Measurements from ENCODE around the gene ERFE.
A peak's percentile ranks its signal among the peaks of the same experiment; 100 is the strongest.

ERFE gene

DNA sequence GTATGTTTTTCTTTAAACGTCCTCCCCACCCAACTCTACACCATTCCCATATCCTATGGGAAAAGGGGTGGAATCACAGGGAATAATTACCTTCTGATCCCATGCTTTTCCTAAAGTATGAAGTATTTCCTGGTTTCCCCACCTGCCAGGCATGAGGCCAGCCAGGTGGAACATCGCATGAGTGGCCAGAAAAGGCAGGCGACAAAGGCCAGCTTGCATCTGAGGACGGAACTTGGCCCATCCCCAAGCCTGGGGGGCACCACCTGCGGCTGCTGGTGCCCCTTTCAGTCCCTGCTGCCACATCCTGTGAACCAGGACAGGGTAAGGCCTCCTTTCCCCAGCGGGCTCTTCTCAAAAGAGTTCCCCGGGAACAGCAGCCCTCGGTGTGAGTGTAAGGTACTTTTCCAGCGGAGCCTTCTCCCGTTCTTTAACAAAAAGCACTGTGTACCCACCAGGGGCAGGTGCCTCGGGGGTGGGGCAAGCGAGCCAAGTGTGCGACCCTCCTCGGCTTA lies 1.2 kb upstream of the ERFE start:
- DNase-seq = no peak

DNA sequence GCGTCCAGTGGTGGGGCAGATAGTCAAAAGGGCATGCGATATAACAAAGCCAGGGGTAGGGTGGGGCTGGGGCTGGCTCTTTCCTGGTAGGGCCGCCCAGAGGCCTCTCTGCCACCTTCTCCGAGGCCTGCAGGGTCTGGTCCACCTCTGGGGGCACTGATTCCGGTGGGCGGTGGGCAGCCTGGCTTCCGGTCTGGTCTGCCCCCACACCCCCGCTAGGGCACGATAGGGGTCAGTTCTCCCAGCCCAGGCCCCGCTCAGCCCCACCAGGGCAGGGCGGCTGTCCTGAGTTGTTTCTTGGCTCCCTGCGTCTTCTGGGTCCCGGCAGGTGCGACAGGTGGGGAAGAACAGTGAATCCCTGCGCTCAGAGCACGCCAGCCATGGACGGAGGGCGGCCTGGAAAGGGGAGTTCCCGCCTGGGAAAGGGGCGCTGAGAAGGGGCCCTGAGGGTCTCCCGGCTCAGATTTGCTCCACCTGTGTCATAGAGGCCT lies 707 bp upstream of the ERFE start:
- DNase-seq = no peak

DNA sequence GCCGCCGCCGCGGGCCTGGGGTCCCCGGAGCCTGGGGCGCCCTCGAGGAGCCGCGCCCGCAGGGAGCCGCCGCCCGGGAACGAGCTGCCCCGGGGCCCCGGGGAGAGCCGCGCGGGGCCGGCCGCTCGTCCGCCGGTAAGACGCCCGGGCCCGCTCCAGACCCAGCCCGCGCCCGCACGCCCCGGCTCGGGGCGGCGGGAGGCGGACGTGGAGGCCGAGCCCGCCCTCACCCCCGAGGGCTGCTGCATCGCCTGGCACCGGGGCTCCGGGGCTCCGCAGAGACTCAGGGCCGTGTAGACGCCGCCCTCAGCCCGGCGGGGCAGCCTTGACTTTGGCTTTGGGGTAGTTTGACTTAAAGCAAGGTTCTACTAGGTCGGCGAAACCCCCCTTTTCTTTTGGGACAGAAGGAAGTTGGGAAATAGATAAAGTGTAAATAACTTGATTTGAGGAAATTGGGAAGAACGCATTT lies 335 bp downstream of the ERFE start:
- peak; percentile 31 for DNase-seq

DNA sequence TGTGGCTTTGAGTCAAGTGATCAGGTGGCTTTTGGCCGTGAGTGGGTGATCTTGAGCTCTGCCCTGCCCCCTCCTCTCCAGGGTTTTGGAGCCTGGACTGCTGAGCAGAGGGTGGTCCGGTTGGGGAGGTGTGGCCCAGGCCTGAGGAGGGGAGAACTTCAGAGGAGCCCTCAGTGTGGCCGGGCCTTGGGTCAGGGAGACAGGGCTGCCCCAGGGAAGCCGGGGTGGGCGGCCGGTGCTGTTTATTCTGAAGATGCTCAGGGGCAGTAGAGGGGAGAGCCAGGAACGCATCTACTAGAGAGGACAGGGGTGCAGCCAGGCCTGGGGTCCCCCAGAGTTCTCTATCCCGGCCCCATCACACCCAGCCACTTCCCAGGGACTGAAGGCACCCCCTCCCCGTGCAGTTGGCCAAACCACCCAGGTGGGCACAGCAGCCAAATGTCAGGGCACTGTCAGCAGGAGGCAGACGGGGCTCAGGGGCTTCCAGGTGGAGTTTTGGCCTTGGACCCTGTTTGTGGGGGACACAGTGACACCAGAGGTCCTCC lies 963 bp downstream of the ERFE start:
- no peak for DNase-seq

DNA sequence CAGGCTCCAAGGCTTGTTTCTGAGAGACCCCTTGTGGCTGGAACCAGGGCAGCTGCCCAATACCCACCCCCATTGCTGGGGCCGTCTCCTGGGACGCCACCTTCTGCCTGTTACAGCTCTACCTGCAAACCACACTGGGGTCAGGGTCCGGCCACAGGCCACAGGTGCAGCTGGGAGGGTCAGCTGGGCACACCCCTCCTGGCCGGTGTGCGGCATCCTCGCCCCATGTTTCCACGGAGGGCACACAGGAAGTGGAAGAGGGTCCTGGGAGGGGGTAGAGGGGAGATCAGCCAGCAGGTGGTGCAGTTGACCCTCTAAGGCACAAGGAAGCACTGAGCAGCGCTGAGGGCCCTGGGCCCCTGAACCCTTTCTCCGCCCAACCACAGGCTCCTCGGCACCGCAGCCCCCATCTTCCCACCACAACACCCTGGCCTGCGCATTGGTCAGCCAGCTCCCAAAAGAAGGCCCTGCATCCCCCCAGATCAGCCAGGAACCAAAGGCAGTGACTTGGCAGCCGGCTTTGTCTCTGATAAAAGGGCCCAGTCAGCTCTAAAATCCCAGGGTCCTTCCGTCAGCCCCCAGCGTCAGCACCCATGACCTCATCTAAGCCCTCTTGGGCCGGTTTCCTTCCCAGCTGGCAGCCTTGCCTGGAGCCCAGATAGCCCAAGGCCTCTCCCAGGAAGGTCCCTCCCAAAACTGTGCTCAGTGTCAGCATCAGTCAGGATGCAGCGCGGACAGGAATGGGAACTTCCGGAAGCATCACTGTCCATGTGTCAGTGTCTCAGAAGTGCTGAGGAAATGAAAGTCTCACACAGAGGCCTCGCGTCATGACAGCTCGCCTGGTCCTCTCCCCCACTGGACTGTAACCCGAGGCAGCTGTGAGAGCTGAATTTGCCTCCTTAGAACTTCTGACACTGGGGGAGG lies 1.7 kb downstream of the ERFE start:
- no peak for DNase-seq

DNA sequence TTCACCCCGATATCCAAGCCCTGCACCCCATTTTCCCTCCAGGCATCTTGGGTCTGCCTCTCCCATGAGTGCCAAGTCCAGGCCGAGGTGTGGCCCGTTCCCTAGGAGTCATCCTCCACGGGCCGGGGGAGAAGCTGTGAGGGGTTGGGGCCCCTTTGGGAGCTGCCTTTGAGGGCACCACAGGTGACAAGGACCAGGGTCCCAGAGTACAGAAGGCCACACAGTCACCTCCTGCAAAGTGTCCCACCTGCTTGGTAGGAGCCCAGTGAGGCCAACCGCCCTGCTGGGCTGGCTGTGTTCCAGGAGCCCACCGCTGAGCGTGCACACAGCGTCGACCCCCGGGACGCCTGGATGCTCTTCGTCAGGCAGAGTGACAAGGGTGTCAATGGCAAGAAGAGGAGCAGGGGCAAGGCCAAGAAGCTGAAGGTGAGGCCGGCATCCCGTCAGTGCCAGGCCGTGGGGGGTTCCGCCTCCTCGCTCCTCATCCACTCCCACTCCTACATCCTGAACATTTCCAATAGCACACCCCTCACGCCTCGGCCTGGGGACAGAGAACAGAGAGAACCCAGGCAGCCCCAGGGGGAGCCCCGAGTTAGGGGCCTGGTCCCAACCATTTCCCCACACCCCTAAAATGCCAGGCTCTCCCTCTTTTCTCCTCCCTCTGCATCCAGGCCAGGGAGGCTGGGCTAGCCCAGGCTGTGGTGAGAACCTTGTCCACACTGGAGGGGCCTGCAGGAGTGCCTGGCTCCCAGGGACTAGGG lies 2.7 kb downstream of the ERFE start:
- DNase-seq = no peak

DNA sequence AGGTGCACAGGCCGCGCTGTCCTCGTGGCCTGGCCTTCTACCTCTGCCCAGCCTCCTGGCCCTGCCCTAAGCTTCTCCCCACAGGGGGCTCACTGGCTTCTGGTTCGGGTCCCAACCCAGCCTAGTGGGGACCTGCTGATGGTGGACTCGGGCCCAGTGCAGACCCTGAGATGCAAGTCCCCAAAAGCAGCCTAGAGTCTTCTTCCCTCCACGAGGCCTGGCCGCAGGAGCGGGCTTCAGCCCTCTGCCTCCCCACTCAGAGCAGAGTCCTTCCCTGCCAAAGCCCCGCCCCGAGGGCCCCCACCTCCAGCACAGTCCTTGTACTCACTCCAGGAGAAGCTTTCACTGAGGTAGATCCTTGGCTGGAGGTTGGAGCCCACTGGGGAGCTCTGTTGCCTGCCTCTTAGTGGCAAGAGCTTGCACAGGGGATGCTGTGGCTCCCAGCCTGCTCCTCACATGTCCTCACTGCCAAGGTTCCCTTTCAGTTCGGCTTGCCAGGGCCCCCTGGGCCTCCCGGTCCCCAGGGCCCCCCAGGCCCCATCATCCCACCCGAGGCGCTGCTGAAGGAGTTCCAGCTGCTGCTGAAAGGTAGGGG lies 3.6 kb downstream of the ERFE start:
- DNase-seq = no peak

DNA sequence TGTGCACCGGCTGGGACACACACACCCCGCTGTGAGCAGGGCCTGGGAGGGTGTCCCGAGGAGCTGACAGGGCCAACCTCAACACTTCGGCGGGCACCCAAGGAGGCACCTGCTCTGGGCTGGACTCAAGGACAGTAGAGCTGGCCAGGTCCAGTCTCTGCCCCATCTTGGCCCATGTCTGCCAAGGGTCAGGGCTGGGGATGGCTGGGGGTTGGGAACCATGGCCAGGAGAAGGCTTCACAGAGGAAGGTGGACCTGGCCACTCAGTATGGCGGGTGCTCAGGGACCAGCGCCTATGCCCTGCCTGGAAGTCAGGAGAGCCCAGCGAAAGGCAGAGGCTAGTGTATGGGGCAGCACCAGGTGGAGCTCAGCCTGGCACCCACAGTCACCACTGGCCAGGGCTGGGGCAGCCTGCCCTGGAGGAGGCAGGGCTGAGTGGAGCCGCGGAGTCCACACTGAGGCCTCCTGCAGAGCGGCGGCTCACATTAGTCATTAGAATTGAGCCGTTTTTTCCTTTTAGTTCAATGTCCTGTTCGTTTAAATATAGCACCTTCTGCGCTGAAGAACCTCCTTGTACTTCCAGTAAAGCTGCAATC lies 4.2 kb downstream of the ERFE start:
- DNase-seq = no peak

DNA sequence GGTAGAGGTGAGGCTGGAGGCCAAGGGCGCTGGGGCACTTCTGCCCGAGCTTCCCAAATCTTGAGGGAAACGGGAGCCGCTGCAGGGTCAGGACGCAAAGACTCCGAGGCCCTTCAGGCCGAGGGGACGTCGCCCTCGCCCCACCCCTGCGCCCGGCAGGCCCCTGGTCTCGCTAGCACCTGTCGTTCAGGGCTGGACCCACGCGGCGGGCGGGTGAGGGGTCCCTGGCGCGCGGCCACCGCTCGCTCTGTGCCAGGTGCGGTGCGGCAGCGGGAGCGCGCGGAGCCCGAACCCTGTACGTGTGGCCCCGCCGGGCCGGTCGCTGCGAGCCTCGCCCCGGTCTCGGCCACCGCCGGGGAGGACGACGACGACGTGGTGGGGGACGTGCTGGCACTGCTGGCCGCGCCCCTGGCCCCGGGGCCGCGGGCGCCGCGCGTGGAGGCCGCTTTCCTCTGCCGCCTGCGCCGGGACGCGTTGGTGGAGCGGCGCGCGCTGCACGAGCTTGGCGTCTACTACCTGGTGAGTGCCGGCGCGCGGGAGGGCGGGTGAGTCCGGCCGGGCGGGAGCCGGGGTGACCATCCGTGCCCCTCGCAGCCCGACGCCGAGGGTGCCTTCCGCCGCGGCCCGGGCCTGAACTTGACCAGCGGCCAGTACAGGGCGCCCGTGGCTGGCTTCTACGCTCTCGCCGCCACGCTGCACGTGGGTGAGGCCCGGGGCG lies 4.9 kb downstream of the ERFE start:
- DNase-seq = no peak

DNA sequence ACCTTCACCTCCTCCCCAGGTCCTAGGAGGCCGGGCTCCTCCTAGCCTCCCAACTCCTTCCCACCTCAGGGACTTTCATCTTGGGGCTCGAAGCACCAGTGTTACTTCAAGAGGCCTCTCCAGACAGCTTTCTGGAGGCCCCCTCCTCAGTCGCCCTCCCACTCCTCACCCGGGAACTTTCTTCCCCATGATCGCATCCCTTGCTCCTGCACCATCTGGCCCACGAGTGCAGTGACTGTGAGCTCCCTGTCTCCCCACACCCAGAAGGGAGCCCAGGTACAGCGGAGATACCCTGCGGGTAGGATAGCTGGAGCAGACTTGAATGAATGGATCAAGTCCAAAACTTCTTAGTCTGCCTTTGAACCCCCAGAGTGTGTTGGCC lies 6.1 kb downstream of the ERFE start:
- no peak for DNase-seq

DNA sequence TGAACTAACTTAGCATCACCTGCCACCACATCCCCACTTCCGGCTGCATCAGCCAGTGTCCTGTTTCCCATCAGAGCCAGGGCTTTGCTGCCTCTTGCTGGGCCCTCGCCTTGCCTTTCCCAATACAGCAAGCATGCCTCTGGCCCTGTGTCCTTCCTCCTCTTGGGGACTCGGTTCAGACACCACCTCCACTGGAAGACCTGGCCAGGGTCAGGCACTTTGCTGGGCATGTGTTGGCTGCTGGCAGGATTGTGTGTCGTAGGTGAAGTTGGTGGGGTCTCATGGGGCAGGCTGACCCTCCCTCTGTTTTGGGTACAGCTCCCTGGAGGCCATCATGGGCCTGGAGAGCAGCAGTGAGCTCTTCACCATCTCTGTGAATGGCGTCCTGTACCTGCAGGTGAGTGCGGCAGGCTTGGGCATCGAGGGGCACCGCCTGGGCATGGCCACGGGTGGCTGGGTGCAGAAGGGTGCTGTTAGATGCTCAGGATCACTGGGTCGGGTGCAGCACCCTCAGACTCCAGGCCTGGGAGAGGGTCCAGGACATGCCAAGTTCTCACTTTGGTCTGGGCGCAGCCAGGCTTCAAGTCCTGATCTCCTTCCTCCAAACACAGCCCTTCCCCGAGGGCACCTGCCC lies 6.6 kb downstream of the ERFE start:
- no peak for DNase-seq

DNA sequence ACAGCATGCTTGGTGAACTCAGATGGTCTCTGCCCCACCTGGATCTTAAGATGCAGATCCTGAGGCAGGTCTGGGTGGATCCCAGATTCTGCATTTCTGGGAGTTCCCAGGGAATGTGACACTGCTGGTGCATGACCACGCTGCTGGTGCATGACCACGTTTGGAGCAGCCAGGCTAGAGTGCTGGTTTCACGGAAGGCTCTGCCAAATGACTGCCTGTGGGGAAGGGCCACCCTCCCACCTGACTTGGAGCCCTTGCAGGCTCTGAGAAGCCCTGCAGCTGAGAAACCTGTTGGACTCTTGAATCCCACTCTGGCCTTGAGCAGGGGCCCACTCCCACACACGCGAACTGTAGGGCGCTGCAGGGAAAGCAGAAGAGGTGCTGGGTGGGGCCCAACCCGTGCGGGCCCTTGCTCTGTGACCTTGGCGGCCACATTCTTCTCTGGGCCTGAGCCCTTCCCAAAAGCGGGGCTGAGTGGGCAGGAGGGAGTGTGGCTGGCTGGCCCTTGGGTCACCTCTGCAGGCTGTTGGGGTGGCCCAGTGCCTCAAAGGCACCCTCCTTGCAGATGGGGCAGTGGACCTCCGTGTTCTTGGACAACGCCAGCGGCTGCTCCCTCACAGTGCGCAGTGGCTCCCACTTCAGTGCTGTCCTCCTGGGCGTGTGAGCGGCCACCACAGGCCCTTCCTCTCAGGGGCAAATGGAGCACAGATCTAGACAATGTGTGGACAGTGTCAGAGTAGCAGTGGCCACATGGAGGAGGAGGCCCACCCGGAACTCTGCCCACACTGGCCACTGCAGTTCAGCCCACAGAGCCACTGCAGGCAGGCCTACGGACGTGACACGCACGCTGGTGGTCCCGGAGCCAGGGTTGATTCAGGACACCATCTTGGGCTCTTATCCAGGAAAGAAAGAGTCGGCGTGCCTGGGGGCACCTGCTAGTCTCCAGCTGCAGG lies 7.9 kb downstream of the ERFE start:
- DNase-seq = no peak

DNA sequence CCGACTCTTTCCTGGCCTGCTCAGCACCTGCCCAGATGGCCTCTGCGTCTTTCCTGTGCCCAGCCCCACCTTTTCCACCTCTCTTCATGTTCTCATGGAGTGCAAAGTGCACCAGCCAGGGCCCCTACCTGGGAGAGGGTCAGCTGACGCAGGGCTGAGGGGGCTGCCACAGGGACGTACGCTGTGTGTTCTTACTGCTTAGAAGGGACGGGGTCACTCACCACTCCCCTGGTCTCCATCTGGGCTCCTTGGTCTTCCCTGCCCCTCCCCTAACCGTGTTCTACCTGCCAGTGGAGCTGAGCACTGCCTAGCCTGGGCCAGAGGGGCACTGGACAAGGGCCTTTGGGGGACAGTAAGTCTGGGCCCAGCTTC lies 8.6 kb downstream of the ERFE start:
- no peak for DNase-seq

DNA sequence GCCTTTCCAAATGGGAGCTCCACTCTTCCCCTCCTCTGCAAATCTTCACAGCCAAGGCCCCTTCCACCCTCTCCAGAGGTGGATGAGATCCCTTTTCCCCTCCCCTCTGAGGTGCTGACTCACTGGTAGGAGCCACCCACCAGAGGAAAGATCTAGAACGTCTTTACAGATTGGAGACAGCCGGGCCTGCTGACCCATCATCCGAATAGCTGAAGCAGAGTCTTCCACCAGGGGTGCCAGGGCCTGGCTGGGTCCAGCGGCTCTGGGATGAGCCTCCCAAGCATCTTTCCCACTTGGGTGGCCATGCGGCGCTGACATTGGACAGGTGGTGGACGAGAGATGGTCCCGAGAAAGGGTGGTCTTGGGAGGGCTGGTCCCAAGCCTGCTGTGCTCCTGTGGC lies 9.0 kb downstream of the ERFE start:
- DNase-seq = no peak

DNA sequence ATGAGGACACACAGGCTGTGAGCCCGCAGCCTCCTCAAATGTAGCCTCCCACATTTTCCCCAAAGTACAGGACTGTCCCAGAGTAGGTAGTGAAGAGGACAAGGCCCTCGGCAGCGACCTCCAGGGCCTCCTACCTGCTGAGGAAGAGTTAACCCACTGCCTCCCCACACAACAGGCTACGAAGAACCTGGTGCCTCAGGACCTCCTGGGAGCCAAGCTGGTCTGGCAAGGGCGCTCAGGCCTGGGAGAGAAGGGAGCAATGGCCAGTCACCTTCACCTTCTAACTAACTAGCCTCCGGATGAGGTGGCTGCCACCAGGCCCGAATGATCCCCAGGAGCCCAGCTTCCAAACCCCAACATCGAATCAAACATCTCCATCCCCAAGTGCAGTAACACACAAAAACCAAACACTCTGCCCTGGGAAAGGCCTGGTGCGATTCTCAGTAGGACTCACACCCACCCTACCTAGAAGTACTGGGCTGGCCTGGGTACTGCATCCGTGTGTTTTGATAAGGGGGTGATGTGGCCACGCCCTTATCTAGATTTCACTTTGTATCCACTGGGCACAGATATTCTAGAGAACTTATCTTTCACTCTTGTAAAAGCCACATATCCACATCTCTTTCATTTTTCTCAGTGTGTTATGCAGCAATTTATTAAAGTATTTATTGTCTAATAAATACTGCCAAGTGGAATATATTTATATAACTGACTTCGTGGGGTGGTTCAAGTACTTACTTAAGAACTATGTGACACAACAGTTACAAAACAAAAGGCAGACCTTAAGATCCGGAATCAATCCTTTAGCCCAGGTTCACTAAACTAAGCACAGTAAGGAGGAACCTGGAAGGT lies 9.7 kb downstream of the ERFE start:
- DNase-seq = no peak

DNA sequence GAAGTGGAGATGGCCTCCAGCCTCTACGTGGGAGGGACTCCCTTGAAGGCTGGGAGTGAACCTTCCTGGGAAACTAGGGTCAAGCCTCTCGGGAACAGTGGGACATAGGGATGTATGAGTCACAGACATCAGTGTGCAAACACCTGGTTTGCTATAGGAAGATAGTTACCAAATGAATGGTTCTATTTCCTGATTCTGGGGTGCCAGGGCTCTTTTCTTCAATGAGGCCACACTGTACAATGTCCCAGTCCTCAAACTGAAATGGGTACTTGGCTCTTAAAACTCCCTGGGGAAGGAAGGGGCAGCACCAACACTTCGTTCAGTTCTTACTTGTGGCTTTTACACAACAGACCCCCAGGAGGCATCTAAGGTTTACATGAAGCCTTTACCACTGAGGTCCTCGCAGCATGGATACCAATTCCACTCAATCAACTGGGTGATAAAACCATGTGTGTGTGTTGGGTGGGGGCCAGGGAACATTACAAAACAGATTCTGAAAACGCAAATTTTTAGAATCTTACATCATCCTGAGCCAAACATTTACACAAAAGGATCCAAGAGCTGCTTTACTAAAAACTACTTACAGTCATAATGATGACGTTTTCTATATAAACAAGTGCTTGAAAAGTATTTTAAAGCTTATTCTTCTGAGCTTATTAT lies 10.4 kb downstream of the ERFE start:
- no peak for DNase-seq

DNA sequence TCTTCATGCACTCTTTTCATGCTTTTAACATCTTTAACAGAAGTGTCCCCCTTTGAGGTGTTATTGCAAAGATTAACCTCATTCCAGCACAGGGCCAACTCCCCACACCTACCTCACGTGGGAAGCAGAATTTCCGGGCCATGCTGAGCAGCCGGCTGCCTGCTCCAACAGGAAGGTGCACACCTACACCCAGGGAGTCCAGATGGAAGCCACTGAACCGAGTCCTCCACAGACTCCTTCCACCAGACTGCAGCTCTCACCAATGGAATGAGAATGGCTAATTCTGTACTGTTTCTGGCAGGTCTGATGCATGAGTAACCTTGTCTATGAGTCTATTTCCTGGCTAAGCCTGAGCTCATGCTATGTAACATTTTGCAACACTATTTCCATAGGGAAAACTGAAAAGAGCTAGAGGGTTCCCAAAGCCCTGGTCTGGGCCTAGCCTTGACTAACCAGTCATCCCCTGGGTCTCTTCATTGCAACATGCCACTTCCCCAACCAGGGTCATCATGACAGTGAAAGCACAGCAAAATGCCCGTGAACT lies 11.0 kb downstream of the ERFE start:
- DNase-seq = no peak

DNA sequence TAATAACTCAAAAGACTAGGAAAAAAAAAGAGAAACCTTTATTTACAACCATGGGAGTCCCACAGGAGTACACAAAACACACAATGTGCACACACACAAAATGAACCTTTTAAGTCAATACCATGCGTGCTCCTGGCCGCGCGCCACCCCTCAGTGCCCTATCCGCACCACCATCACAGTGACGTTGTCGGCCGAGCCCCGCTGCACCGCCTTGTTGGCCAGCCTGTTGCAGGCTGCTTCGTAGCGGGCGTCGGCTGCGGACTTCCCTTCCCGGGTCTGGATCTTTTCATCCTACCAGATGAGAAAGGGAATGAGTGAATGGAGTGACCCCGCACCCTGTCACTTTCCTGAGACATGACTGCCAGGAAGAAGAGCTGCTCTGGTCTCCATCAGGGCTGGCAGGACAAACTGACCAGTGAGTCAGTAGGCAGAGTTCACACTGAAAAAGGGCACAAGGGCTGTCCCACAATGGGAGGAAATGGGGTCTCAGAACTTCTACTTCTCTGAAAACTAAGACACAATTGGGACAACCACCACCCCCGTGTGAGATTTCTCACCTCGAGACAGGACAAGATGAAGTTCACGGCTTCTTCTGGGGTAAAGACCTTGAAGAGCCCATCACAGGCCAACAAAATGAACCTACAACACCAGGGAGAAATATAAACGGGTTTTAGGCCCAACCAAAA lies 11.8 kb downstream of the ERFE start:
- no peak for DNase-seq

All from RPMI8226 (cell line).